Mucosa of descending colon (tissue), 3 donors: ENCODE measurements around the gene LCN1. TPM values are rescaled to one million over a fixed set of nuclear protein-coding genes. Genes with fewer than 3 reads are reported as not detected.
"Not testable (repeated sequence)": the region's sequence is repeated elsewhere in the genome, so short reads cannot be mapped to it uniquely, and the experiment has no call there.

Source experiments
- ATAC-seq: fragments of 200-7000 bp; cut with Tn5 transposase; one replicate; pipeline ENCODE4 v1.9.1; 2020; ENCODE audit warnings: mild to moderate bottlenecking, moderate library complexity
- DNase-seq, 3 donors: peaks; one replicate each; pipeline ENCODE4 v3.0.0-alpha.2; 2020
- H3K36me3 ChIP-seq: fragments of 200-600 bp; one replicate; pipeline ENCODE4 v1.8.0; 2021; ENCODE audit warnings: low read depth, mild to moderate bottlenecking
- H3K4me1 ChIP-seq: fragments of 200-600 bp; one replicate; pipeline ENCODE4 v1.8.0; 2021; ENCODE audit warnings: low read depth, mild to moderate bottlenecking
- H3K4me3 ChIP-seq: fragments of 200-600 bp; one replicate; pipeline ENCODE4 v1.8.0; 2021; ENCODE audit warnings: mild to moderate bottlenecking
- H3K9me3 ChIP-seq: fragments of 200-600 bp; one replicate; pipeline ENCODE4 v1.8.0; 2021; ENCODE audit warnings: mild to moderate bottlenecking
- CTCF ChIP-seq: fragments of 200-600 bp; IDR thresholded peaks from one replicate; pipeline ENCODE4 v1.8.0; 2022; ENCODE audit warnings: antibody characterized with exemption, mild to moderate bottlenecking
- intact Hi-C, 2 donors: fragments of 100-400 bp; cut with DNase I in 1 of 2; cut with micrococcal nuclease in 1 of 2; formaldehyde crosslinking; loops; one replicate each; pipeline versions ENCODE4 v1.11.0 to v1.11.1; 2022; cut with DNase I, micrococcal nuclease
- total RNA-seq, 3 donors: library from RNA; stranded (reverse); fragmentation: NEBNext Ultra II Directional in 2 of 3; extraction: Animal tissue kit (Norgen Biotek cat#: 25700) in 2 of 3; gene quantifications; one replicate each; pipeline versions ENCODE4 v1.2.1 to v1.2.4, GENCODE V29; 2021 to 2023
- donor health status: DM: no; HTN: no; CAD: no; lungs with moderate emphysema.
- donor health status: DM: no; HTN: no; CAD: no.
- donor health status: DM: no; HTN: yes; CAD: no.

The LCN1 gene
- total RNA-seq, 3 donors from 2014 or later, result not detected

GRCh38 chr9:135533674-135534073 is 12.4 kb downstream of the LCN1 start:
- Histone ChIP-seq H3K36me3 (no peaks in the 10 kb centered on the region), H3K9me3 (no peaks in the 10 kb centered on the region), H3K4me3 (no peak overlapping the region), H3K4me1 (no peaks in the 10 kb centered on the region)
- DNase-seq (no peak), ATAC-seq (no peak)
- intact Hi-C loops, result no loop called here
- no peak for TF ChIP-seq CTCF

- H3K36me3 ChIP-seq, H3K4me3 ChIP-seq, DNase-seq, H3K4me1 ChIP-seq, H3K9me3 ChIP-seq, intact Hi-C loops: not testable (repeated sequence)
- ATAC-seq, result peak; percentile 30
Observed at GRCh38 chr9:135534192-135534711, 13.0 kb downstream of the LCN1 start.

GRCh38 chr9:135534826-135535225 is 13.6 kb downstream of the LCN1 start:
- DNase-seq, intact Hi-C loops, ATAC-seq, H3K9me3 ChIP-seq, H3K4me1 ChIP-seq, H3K4me3 ChIP-seq, H3K36me3 ChIP-seq: not testable (repeated sequence)

- intact Hi-C loops, H3K36me3 ChIP-seq, H3K4me3 ChIP-seq, H3K9me3 ChIP-seq, ATAC-seq, H3K4me1 ChIP-seq, DNase-seq: not testable (repeated sequence)
Observed at GRCh38 chr9:135535631-135536030, 14.4 kb downstream of the LCN1 start.

- ATAC-seq (no peak), DNase-seq (no peak)
- Histone ChIP-seq H3K4me1 (no peaks in the 10 kb centered on the region), H3K9me3 (no peaks in the 10 kb centered on the region), H3K4me3 (no peak overlapping the region), H3K36me3 (no peaks in the 10 kb centered on the region)
- no peak for TF ChIP-seq CTCF
- intact Hi-C loops, result no loop called here
Observed at GRCh38 chr9:135536216-135536615, 15.0 kb downstream of the LCN1 start.

- H3K36me3 ChIP-seq, H3K9me3 ChIP-seq, H3K4me1 ChIP-seq, intact Hi-C loops, ATAC-seq, DNase-seq, H3K4me3 ChIP-seq: not testable (repeated sequence)
Observed at GRCh38 chr9:135543262-135543894, 22.1 kb downstream of the LCN1 start.

- Histone ChIP-seq H3K4me3 (no peak overlapping the region), H3K4me1 (no peaks in the 10 kb centered on the region), H3K9me3 (no peaks in the 10 kb centered on the region), H3K36me3 (no peaks in the 10 kb centered on the region)
- ATAC-seq (no peak), DNase-seq (no peak)
- intact Hi-C loops, result no loop called here
- no peak for TF ChIP-seq CTCF
Observed at GRCh38 chr9:135544981-135545635, 23.9 kb downstream of the LCN1 start.

GRCh38 chr9:135545646-135546176 is 24.5 kb downstream of the LCN1 start, which contains the start of gene OBP2A:
Gene OBP2A (plus strand): TSS chr9:135546126. CDS start chr9:135546181, 55 bp downstream.
- H3K4me3 ChIP-seq, ATAC-seq, H3K36me3 ChIP-seq, H3K4me1 ChIP-seq, DNase-seq, intact Hi-C loops, H3K9me3 ChIP-seq: not testable (repeated sequence)

GRCh38 chr9:135546792-135547617 is 25.8 kb downstream of the LCN1 start:
- H3K4me3 ChIP-seq, intact Hi-C loops, H3K4me1 ChIP-seq, H3K36me3 ChIP-seq, DNase-seq, H3K9me3 ChIP-seq, ATAC-seq: not testable (repeated sequence)
